ENCODE data around the gene PRLHR.

GRCh38 chr10:118572256-118573041 is 23.0 kb downstream of the PRLHR start:
- TF ChIP-seq ZNF10 (CRISPR knock-in tag; IDR thresholded peaks at IDR 0.05; ENCODE audit: borderline replicate concordance, low read depth) (no peak), ELF4 (CRISPR knock-in tag; IDR thresholded peaks at IDR 0.05; ENCODE audit: borderline replicate concordance) (no peak), ATRX (CRISPR knock-in tag; IDR thresholded peaks at IDR 0.05; ENCODE audit: borderline replicate concordance) (no peak), POLR2A (IDR thresholded peaks at IDR 0.05; ENCODE audit: insufficient read depth in 1 of 2, low read depth in 2 of 2, low read length in 2 of 2) (no peak), CTCF (CRISPR knock-in tag; IDR thresholded peaks at IDR 0.05) (no peak), STAT6 (CRISPR knock-in tag; IDR thresholded peaks at IDR 0.05; ENCODE audit: borderline replicate concordance) (no peak), ZNF607 (CRISPR knock-in tag; IDR thresholded peaks at IDR 0.05; ENCODE audit: borderline replicate concordance) (no peak), SUZ12 (IDR thresholded peaks at IDR 0.05; ENCODE audit: low read depth, low read length) (no peak), ZNF24 (IDR thresholded peaks at IDR 0.05) (no peak), BHLHE40 (IDR thresholded peaks at IDR 0.05; ENCODE audit: low read length) (no peak), E2F5 (CRISPR knock-in tag; conservative IDR thresholded peaks at IDR 0.05) (no peak), SETDB1 (CRISPR knock-in tag; IDR thresholded peaks at IDR 0.05; ENCODE audit: borderline replicate concordance) (no peak), FOSL2 (CRISPR knock-in tag; IDR thresholded peaks at IDR 0.05) (no peak)

All from HepG2 (cell line).